Retina (tissue), 1 donor: ENCODE measurements around the gene SLC12A1.
A peak's percentile ranks its signal among the peaks of the same experiment; 100 is the strongest.
"Not testable (repeated sequence)": the region's sequence is repeated elsewhere in the genome, so short reads cannot be mapped to it uniquely, and the experiment has no call there.

Experiments
- DNase-seq: peaks from one replicate; pipeline ENCODE4 v3.0.0-alpha.2; 2016

Gene SLC12A1

DNA sequence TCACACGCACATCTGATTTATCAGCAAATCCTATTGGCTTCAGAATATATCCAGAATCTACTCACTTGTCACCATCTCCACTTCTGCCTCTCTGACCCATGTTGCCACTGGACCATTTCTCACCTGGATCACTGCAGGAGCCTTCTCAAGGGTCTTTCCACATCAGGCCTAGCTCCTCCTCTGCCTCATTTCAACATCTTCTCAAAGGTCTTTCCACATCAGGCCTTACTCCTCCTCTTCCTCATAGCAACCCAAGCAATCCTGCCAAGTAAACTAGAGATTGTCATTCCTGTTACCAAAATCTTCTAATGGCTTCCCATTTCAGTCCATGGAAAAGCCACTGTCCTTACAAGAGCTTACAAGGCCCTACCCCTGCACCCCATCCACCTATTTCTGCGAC lies 107.1 kb downstream of the SLC12A1 start:
- DNase-seq, result no peak

DNA sequence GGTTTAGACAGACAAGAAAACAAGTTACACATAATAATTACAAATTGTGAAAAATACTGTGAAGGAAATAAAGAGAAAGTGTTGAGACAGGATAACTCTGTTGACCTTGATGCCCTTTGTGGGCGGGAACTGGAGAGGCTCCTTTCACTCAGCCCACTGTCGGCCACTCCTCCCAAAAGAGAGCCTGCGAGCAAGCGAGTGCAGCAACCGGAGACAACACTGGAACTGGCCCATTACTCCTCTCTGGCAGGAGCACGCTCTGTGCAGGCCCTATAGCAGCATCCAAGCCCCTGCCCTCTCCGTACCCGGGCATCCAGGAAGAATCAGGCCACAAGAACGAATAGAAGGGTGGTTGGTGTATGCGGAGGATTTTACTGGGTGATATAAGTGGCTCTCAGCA lies 108.9 kb downstream of the SLC12A1 start:
- no peak for DNase-seq

DNA sequence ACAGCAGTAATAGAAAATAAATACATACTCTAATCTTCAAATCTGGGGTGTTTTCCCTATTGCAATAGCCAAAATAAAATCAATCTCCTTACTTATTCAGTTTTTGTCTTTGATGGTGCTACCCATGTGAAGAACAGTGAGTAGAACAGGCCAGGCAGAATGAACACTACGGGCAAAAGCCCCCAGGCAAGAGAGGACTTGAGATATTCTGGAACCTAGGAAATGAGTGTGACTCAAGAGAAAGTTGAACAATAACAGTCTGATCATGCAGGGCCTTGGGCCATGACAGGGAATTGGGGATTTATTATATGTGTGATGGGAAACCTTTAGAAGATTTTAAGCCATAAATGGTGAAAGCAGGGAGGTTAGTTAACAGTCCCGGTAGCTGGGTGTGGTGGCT lies 111.1 kb downstream of the SLC12A1 start:
- no peak for DNase-seq

DNA sequence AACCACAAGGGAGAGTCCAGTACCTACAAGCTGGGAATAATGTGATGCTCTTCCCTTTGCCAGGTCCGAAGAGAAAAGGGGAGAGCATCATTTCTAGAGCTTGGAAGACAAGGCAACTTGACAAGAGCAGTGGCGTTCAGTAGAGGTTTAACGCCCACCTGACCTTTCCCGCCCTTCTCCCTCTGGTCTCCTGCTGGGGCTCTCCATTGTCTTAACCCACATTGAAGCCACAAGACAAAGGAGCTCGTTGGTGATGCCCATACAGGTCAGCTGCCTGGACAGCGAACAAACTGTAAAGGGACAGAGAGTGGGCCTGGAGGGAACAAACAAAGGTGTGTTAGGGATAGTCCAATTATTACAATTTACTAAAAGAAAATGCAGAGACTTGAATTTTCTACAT lies 112.0 kb downstream of the SLC12A1 start:
- DNase-seq, result peak; percentile 36

DNA sequence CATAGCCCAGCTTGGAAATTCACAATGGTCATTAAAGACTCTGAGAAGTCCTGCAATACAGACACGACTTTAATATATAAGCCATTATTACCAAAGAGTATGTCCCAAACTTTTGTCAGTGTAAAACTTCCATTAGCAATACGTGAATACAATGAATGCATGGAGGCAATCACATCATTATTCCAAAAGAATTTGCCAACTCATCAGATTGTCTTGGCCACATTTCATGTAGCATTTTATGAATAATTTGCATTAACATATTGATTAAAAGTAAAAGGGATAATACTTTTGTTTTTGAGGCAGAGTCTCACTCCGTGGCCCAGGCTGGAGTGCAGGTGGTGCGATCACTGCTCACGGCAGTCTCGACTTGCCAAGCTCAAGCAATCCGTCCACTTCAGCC lies 117.2 kb downstream of the SLC12A1 start:
- no peak for DNase-seq

DNA sequence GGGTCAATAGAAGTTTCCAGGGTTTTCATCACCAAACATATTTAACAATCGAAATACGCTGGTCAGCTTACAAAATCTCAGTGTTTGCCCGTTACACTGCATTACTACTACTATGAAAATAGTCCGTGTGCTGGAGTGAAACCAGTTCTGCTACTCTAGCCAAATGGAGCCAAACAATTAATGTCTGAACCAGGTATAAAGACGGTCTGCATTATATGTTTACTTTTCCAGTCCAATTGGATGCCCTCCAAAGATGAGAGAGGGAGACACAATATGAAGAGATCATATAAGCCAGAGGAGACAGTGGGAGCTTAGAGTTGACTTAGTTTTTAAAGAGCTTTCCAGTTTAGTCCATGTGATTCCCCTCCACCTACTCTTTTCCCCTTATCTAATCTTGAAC lies 118.8 kb downstream of the SLC12A1 start:
- DNase-seq, result no peak

DNA sequence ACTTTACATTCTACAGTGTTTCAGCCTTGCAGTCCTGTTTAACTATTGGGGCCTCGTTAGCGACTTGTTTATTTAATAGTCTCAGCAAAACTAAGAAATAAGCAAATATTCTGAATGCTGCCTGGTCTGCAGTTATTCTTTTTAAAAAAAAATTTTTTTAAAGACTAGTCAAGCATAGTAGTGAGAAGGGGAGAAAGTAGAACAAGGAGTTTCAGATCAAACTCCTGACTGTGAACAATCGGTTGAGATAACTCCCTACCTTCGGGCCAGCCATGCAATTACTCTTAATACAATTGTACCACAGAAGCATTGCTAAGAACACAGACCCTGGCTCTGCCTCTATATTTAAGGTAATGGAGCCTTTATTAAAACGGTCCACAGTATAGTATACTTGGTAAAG lies 119.3 kb downstream of the SLC12A1 start:
- no peak for DNase-seq

DNA sequence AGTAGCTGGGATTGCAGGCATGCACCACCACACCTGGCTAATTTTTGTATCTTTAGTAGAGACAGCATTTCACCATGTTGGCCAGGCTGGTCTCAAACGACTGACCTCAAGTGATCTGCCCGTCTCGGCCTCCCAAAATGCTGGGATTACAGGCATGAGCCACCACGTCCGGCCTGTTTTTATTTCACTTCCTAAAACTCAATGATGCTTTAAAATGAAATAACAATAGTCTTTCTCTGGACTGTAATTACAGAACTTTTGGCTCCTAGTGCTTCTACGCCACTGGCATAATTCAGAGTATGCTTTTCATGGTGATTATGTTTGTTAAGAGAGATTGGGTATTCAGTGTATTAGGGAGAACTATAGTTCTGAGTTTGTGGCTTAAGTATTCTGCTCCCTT lies 120.1 kb downstream of the SLC12A1 start:
- not testable (repeated sequence) for DNase-seq

DNA sequence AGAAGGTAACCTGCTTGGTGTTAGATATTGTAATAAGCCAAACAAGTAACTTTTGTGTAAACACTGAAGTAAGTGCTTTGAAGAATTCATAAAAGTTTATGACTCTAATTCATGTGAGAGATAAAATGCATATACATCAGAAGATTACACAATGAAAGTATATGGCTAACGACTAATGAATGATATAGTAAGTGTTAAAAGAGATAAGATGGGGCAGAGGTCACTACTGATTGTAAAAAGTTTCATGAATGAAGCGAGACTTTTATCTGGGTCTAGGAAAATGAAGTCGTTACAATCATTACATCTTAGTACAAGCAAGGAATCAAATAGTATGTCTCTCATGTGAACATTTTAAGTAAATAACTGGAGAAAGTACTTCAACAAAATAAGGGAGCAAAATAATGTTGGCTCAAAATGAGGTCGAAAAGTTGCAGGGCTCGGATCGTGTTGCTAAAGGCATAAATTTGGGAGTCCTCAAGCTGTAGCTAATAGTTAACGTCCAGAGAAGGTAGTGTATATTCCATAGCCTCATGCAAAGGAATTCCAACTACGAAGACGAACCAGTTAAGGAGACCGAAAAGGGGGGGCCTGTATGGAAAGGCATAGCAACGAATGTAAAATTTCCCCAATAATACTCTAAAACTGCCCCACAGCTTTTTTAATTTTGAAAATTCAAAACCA lies 124.1 kb downstream of the SLC12A1 start:
- DNase-seq, result no peak

DNA sequence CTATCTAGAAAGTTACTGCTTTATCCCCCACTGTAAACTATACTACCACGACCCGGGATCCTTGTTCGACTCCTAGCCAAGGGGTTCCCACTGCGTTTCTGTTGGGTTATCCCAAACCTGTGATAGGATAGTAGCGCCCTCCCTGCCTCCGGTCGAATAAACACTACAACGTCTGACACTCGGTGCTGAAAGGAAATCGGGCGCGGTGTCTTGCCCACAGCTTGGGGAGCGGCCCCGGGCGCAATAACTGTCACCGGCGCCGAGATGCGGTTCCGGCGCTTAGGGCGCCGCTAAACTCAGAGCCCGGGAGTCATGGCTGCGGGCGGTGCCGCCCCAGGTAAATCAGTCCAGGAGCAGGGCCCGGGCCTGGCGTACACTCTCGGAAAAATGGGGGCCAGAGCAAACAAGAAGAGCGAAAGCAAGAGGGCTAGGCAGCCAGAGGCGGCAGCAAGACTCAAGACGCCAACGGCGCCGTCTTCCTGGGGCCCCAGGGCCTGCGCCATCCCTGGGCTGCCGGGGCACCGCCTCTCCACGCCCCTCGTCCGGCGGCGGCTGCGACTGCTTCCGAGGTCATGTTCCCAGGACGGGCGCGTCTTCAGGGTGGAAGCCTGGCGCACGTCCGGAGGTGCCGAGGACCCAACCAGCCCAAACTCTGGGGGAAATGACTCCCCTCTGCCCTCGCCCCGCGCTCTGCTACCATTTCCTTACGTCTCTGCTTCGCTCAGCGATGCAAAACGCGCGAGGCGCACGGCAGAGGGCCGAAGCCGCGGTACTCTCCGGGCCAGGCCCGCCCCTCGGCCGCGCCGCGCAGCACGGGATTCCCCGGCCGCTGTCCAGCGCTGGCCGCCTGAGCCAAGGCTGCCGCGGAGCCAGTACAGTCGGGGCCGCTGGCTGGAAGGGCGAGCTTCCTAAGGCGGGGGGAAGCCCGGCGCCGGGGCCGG lies 125.0 kb downstream of the SLC12A1 start, which contains the start of gene DUT:
Gene DUT, plus strand, starts transcription at position 575 of the 941 bp plus-strand sequence. Its CDS starts 87 bp downstream, at position 662.
- DNase-seq, result peak; percentile 97

DNA sequence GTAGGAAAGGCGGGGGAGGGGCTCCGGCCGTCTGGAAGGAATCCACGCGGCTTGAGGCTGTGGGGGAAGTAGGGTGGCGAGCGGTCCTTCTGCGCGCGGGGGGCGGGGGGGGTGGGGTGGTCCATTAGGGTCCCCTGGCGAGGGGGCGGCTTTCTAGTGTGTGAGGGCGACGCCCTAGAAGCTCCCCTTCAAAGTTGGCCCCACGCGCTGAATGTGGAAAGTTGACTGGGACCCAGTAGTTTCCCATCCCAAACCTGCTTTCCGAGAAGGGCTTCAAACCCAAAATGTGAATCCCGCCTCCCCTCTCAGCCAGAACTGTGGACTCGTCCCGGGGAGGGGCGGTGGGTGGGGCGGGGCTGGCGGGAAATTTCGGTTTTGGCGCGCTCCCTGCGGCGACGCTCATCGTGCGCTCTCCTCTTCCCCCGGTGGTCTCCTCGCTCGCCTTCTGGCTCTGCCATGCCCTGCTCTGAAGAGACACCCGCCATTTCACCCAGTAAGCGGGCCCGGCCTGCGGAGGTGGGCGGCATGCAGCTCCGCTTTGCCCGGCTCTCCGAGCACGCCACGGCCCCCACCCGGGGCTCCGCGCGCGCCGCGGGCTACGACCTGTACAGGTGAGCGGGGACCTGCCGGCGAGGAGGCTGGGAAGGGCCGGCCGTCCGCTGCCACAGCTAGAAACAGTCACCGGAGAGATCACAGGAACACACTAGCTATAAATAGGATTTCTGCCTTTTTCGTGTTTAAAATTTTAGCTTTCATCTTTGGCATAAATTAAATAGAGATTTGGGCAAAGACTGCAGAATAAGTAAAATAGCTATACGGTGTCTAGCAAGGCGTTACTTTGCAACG lies 125.9 kb downstream of the SLC12A1 start:
- DNase-seq, result peak; percentile 80

DNA sequence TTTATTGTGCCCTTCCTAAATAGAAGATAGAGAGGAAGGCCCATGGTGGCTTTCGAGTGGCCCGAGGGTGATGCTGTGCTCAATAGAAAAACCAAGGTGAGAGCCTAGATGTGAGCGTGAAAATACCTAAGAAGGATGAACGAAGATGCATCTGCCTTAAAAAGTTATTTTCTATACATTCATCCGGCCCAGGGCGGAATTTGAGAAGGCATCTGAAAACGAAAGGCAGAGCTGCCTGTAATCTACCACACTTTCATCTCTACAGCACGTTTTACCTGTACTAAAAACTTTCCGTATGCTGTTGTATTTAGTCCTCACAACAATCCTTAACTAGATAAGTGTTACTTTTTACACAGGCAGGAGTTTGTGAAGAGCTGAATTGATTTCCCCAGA lies 126.5 kb downstream of the SLC12A1 start:
- DNase-seq, result peak; percentile 22

DNA sequence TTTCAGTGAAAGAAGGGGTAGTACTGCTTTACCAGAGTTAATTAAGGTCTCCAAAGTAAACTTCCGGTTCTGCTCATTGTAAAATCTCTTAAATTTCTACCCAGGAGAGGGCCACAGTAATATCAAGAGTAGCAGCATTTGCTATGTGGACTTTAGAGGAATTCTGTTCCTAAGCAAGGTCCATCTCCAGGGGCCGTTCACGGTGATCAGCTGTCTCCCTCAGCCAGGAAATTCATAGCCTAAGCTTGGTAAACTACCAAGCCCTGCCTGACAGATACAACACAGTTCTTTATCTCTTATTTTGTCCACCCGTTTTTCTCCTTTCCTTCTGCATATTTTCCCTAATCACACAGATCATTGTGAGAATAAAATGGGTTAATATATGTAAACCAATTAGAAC lies 127.4 kb downstream of the SLC12A1 start:
- no peak for DNase-seq

DNA sequence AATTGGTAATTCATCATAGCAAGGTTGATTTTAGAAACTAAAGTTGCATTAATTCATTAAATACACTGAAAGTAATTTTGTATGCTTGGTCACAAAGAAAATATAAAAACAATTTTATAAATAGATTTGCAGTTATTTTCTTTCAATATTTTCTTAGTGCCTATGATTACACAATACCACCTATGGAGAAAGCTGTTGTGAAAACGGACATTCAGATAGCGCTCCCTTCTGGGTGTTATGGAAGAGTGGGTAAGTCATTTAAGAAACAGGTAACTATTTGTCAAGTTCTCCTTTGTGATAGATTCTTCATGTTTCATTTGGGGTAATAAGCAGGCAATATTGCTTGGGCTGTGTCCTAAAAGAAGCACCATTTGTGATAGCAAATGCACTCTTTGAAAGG lies 128.2 kb downstream of the SLC12A1 start:
- DNase-seq, result no peak

DNA sequence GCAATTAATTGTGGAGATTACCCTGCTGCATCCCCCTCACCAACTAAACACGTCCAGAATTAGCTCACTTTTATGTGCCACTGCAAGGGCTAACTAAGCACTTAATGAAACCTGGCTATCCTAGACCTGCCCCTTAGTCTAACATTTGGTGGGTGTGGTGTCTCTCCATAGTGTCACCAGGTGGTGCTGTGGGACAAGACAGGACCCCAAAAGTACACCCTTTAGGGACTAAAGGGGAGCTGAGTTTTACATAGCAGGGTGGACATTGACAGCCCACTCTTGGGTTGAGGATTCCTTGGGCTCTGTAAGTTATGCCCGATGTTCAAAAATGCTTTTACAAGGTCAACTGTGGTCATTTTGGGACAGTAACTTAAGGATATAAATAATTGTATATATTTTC lies 130.8 kb downstream of the SLC12A1 start:
- no peak for DNase-seq

DNA sequence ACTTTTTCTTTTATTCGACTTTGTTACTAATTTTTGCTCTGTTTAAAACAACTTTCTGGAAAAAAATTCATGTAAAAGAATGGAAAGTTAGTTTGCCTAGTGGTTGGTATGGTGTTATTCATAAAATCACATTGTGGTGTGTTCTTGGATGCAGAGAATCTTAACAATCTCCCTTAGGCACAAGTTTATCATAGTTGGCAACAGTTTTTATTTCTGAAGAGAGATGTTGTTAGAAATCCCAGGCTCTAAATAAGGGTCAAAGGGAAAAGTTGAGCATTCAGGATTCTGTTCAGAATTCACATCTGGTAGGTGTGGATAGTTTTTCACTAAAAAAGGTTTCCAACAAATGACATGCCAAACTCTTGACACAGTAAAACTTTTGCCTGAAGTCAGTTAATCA lies 131.5 kb downstream of the SLC12A1 start:
- DNase-seq, result no peak

DNA sequence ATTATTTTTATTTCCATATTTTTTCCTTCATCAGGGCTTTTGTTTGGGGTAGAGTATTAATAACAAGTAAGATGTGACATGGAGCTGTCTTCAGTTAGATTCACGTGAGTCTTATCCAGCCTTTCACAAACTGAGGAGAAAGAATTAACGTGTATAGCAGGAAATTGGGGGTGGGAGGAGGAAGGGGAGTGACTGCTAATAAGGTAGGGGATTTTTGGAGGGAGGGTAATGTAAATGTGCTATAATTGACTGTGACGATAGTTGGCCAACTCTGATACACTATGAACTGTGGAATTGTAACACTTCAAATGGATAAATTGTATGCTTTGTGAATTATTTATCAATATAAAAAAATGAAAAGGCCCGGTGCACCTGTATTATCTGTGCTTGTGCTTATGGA lies 134.0 kb downstream of the SLC12A1 start:
- no peak for DNase-seq

DNA sequence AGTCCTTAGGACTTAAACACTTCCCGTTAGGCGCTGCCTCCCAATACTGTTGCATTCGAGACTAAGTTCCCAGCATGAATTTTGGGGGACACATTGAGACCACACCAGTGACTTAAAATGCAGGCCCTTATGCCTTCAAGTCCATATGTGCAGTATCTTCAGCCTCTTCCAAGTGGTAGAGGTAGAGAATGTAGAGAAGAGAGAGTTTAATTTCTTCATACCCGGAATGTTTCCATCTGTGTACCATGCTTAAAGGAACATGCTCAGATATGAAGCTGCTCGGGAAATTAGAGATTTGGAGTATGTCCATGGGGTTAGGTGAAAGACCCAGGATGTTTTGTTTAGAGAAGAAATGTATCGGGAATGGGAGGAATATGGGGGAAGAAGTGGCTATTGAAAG lies 137.8 kb downstream of the SLC12A1 start:
- no peak for DNase-seq

DNA sequence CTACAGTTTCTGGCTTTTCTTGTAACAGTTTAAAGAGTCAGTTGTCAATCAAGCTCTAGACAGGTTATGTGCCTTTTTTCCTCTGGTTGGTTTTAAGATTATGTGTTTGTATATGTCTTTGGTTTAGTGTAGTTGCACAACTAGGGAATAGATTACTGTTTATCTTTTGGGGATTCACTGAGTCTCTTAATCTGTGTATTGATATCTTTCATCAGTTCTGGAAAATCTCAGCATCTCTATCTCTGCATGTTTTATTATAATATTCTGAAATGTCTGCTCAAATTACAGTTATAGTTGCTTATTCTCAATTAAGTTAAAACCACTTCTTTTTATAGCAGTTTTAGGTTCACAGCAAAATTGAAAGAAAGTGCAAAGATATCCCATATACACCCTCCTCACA lies 139.4 kb downstream of the SLC12A1 start:
- no peak for DNase-seq

DNA sequence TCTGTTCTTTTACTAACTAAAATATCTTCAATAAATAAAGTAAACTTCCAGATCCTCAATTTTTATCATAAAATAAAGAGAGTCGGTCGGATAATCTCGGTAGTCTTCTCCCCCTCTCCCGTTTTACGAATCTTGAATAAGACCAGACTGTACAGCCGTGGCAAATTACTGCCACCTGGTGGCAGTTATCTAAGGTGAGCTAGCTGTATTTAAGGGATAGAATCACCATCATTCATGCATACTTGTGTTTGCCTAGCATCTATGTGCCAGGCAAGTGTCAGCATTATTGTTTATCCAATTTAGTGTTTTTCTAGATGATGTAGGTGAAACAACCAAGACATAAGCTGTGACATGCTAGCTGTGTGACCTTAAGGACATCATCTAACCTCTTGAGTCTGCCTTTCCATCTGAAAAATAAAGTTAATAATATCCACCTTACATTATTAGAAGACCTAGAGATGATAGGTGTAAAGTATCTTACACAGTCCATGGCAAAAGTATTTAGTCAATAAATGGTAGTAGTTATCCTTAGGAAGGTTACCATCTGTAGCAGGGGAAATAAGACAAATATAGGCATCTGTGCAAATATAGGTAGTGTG lies 146.5 kb downstream of the SLC12A1 start:
- DNase-seq, result peak; percentile 32
